Glutamatergic neuron (in vitro differentiated cells): Measurements from ENCODE around the gene PADI2. TPM values are rescaled to one million over a fixed set of nuclear protein-coding genes. Genes with fewer than 3 reads are reported as not detected.

ENCODE experiments used
- DNase-seq: peaks from one replicate; pipeline ENCODE4 v3.0.0; 2022
- H3K27ac Mint-ChIP-seq: one replicate; pipeline ENCODE4 v1.8.0; 2020; ENCODE audit warnings: mild to moderate bottlenecking, mixed read lengths, inconsistent platforms; ENCODE audit not compliant: unreplicated experiment
- H3K27me3 Mint-ChIP-seq: one replicate; pipeline ENCODE4 v1.8.0; 2020; ENCODE audit warnings: mild to moderate bottlenecking, moderate library complexity, mixed read lengths, inconsistent platforms; ENCODE audit not compliant: unreplicated experiment
- H3K36me3 Mint-ChIP-seq: one replicate; pipeline ENCODE4 v1.8.0; 2020; ENCODE audit warnings: mild to moderate bottlenecking, mixed read lengths, inconsistent platforms; ENCODE audit not compliant: unreplicated experiment
- H3K4me1 Mint-ChIP-seq: one replicate; pipeline ENCODE4 v1.8.0; 2020; ENCODE audit warnings: mild to moderate bottlenecking, low read depth, mixed read lengths, inconsistent platforms; ENCODE audit not compliant: unreplicated experiment
- H3K4me3 Mint-ChIP-seq: one replicate; pipeline ENCODE4 v1.8.0; 2020; ENCODE audit warnings: mild to moderate bottlenecking, mixed read lengths, inconsistent platforms; ENCODE audit not compliant: unreplicated experiment
- H3K9me3 Mint-ChIP-seq: one replicate; pipeline ENCODE4 v1.8.0; 2020; ENCODE audit warnings: mild to moderate bottlenecking, moderate library complexity, mixed read lengths, inconsistent platforms; ENCODE audit not compliant: unreplicated experiment
- CTCF ChIP-seq: fragments of 200-600 bp; sonication (generic); IDR thresholded peaks from one replicate; pipeline ENCODE4 v1.5.0; 2021; ENCODE audit not compliant: partially characterized antibody, unreplicated experiment
- total RNA-seq: library from RNA; stranded (reverse); fragmentation: NEBNext Ultra II Directional; extraction: Animal tissue kit (Norgen Biotek cat#: 25700); gene quantifications from one replicate; pipeline ENCODE4 v1.2.1, GENCODE V29; 2021; ENCODE audit not compliant: unreplicated experiment

PADI2 gene
- total RNA-seq, 1 donor from 2014 or later = 0.74 TPM

GRCh38 chr1:17097147-17097546, 22.1 kb downstream of the PADI2 start:
- Mint-ChIP-seq H3K27ac (no peak overlapping the region), H3K36me3 (no peaks in the 10 kb centered on the region), H3K9me3 (peaks cover 1% of the 10 kb centered on the region), H3K4me3 (no peak overlapping the region), H3K4me1 (peaks cover 12% of the 10 kb centered on the region), H3K27me3 (peaks cover 2% of the 10 kb centered on the region)
- no peak for TF ChIP-seq CTCF
- DNase-seq = no peak

- Mint-ChIP-seq H3K4me1 (peaks cover 12% of the 10 kb centered on the region), H3K27me3 (peaks cover 3% of the 10 kb centered on the region), H3K4me3 (no peak overlapping the region), H3K27ac (no peak overlapping the region), H3K36me3 (peaks cover 2% of the 10 kb centered on the region), H3K9me3 (peaks cover 1% of the 10 kb centered on the region)
- no peak for DNase-seq
- TF ChIP-seq CTCF = no peak
These were observed 22.7 kb downstream of the PADI2 start for GRCh38 chr1:17096584-17096983.

- H3K27ac Mint-ChIP-seq = no peak overlapping the region
These were observed 24.1 kb downstream of the PADI2 start for GRCh38 chr1:17095141-17095540.

GRCh38 chr1:17094664-17095063, 24.6 kb downstream of the PADI2 start:
- peaks cover 12% of the 10 kb centered on the region for H3K36me3 Mint-ChIP-seq
- H3K27me3 Mint-ChIP-seq = peaks cover 7% of the 10 kb centered on the region
- peaks cover 6% of the 10 kb centered on the region for H3K4me1 Mint-ChIP-seq
- TF ChIP-seq CTCF = no peak
- H3K27ac Mint-ChIP-seq = no peak overlapping the region
- H3K4me3 Mint-ChIP-seq = no peak overlapping the region
- H3K9me3 Mint-ChIP-seq = peaks cover 3% of the 10 kb centered on the region
- DNase-seq = no peak

More at GRCh38 chr1:17095141-17095540, 24.1 kb downstream of the PADI2 start:
- H3K9me3 Mint-ChIP-seq = peaks cover 1% of the 10 kb centered on the region
- TF ChIP-seq CTCF = no peak
- H3K36me3 Mint-ChIP-seq = peaks cover 9% of the 10 kb centered on the region
- H3K4me1 Mint-ChIP-seq = peaks cover 9% of the 10 kb centered on the region
- H3K27me3 Mint-ChIP-seq = peaks cover 6% of the 10 kb centered on the region
- no peak overlapping the region for H3K4me3 Mint-ChIP-seq
- DNase-seq = no peak

GRCh38 chr1:17093822-17094393, 25.3 kb downstream of the PADI2 start:
- no peak for TF ChIP-seq CTCF
- DNase-seq = no peak
- no peak overlapping the region for H3K27ac Mint-ChIP-seq
- H3K4me3 Mint-ChIP-seq = no peak overlapping the region
- peaks cover 7% of the 10 kb centered on the region for H3K27me3 Mint-ChIP-seq
- peaks cover 3% of the 10 kb centered on the region for H3K9me3 Mint-ChIP-seq
- peaks cover 2% of the 10 kb centered on the region for H3K4me1 Mint-ChIP-seq
- H3K36me3 Mint-ChIP-seq = peaks cover 12% of the 10 kb centered on the region
